GM19193 (cell line): Measurements from ENCODE around the gene CD180.
A peak's percentile ranks its signal among the peaks of the same experiment; 100 is the strongest.

Source experiments
- POLR2A ChIP-seq: IDR thresholded peaks from 4 replicates; pipeline ENCODE4 v1.6.1; 2011; ENCODE audit not compliant: insufficient read depth, insufficient read length; ENCODE audit errors: extremely low read depth

CD180 gene

GRCh38 chr5:67187006-67187715 is 9.4 kb downstream of the CD180 start:
- no peak for TF ChIP-seq POLR2A

- no peak for TF ChIP-seq POLR2A
Observed at GRCh38 chr5:67183859-67184258, 12.7 kb downstream of the CD180 start.

- no peak for TF ChIP-seq POLR2A
Observed at GRCh38 chr5:67182301-67182790, 14.3 kb downstream of the CD180 start.

- TF ChIP-seq POLR2A = no peak
Observed at GRCh38 chr5:67181648-67182221, 14.9 kb downstream of the CD180 start.

GRCh38 chr5:67179697-67180361 is 16.8 kb downstream of the CD180 start:
- no peak for TF ChIP-seq POLR2A

- no peak for TF ChIP-seq POLR2A
Observed at GRCh38 chr5:67178966-67179365, 17.6 kb downstream of the CD180 start.

- TF ChIP-seq POLR2A = no peak
Observed at GRCh38 chr5:67178085-67178484, 18.5 kb downstream of the CD180 start.

- no peak for TF ChIP-seq POLR2A
Observed at GRCh38 chr5:67176936-67177335, 19.7 kb downstream of the CD180 start.

GRCh38 chr5:67173959-67174358 is 22.6 kb downstream of the CD180 start:
- no peak for TF ChIP-seq POLR2A

- TF ChIP-seq POLR2A = no peak
Observed at GRCh38 chr5:67170767-67171166, 25.8 kb downstream of the CD180 start.

GRCh38 chr5:67168069-67168468 is 28.5 kb downstream of the CD180 start:
- TF ChIP-seq POLR2A = no peak

GRCh38 chr5:67166460-67167285 is 29.9 kb downstream of the CD180 start:
- TF ChIP-seq POLR2A = peak; percentile 23

- no peak for TF ChIP-seq POLR2A
Observed at GRCh38 chr5:67165526-67166459, 30.8 kb downstream of the CD180 start.
